ENCODE data around the gene TAS2R50.
"Not testable (repeated sequence)": the region's sequence is repeated elsewhere in the genome, so short reads cannot be mapped to it uniquely, and the experiment has no call there.

TAS2R50 gene

GRCh38 chr12:10986812-10987211 lies at the start of gene TAS2R50:
Gene TAS2R50 (minus strand): TSS chr12:10986912. CDS start chr12:10986860, 52 bp downstream.
- no peak within 1 kb of the TSS for H3K4me3 ChIP-seq (ENCODE audit: low read depth, low read length)

GRCh38 chr12:11033959-11034358 lies 47.2 kb upstream of the TAS2R50 start:
- not testable (repeated sequence) for H3K4me3 ChIP-seq (ENCODE audit: low read depth, low read length)

- no peak within 1 kb of the TSS for H3K4me3 ChIP-seq (ENCODE audit: low read depth, low read length)
These were observed 44.6 kb upstream of the TAS2R50 start, which contains the start of gene TAS2R31 for GRCh38 chr12:11031307-11031706. Gene TAS2R31 (minus strand): TSS chr12:11031407. CDS start chr12:11031335, 72 bp downstream.

- H3K4me3 ChIP-seq (ENCODE audit: low read depth, low read length), result no peak overlapping the region
These were observed 39.4 kb upstream of the TAS2R50 start for GRCh38 chr12:11026118-11026517.

- no peak overlapping the region for H3K4me3 ChIP-seq (ENCODE audit: low read depth, low read length)
These were observed 36.7 kb upstream of the TAS2R50 start for GRCh38 chr12:11023387-11023786.

- no peak within 1 kb of the TSS for H3K4me3 ChIP-seq (ENCODE audit: low read depth, low read length)
These were observed 35.8 kb upstream of the TAS2R50 start, which contains the start of gene TAS2R19 for GRCh38 chr12:11022520-11022919. Gene TAS2R19 (minus strand): TSS chr12:11022620. CDS start chr12:11022571, 49 bp downstream.

GRCh38 chr12:11016937-11017336 lies 30.2 kb upstream of the TAS2R50 start:
- no peak overlapping the region for H3K4me3 ChIP-seq (ENCODE audit: low read depth, low read length)

GRCh38 chr12:11015775-11016430 lies 29.2 kb upstream of the TAS2R50 start:
- H3K4me3 ChIP-seq (ENCODE audit: low read depth, low read length), result no peak overlapping the region

- H3K4me3 ChIP-seq (ENCODE audit: low read depth, low read length), result no peak overlapping the region
These were observed 27.5 kb upstream of the TAS2R50 start for GRCh38 chr12:11014234-11014633.

GRCh38 chr12:11007608-11008007 lies 20.9 kb upstream of the TAS2R50 start:
- no peak overlapping the region for H3K4me3 ChIP-seq (ENCODE audit: low read depth, low read length)

GRCh38 chr12:10998204-10998603 lies 11.5 kb upstream of the TAS2R50 start, which contains the start of gene TAS2R20:
Gene TAS2R20 (minus strand): TSS chr12:10998304. CDS start chr12:10997875, 429 bp downstream.
- no peak within 1 kb of the TSS for H3K4me3 ChIP-seq (ENCODE audit: low read depth, low read length)

- H3K4me3 ChIP-seq (ENCODE audit: low read depth, low read length), result no peak overlapping the region
These were observed 7.6 kb upstream of the TAS2R50 start for GRCh38 chr12:10994307-10994706.

- no peak overlapping the region for H3K4me3 ChIP-seq (ENCODE audit: low read depth, low read length)
These were observed 2.4 kb upstream of the TAS2R50 start for GRCh38 chr12:10989107-10989506.

- no peak overlapping the region for H3K4me3 ChIP-seq (ENCODE audit: low read depth, low read length)
These were observed 4.5 kb downstream of the TAS2R50 start for GRCh38 chr12:10982244-10982643.

- H3K4me3 ChIP-seq (ENCODE audit: low read depth, low read length), result no peak overlapping the region
These were observed 11.7 kb downstream of the TAS2R50 start for GRCh38 chr12:10974965-10975364.

- no peak overlapping the region for H3K4me3 ChIP-seq (ENCODE audit: low read depth, low read length)
These were observed 17.8 kb downstream of the TAS2R50 start for GRCh38 chr12:10968765-10969456.

GRCh38 chr12:10967409-10967808 lies 19.3 kb downstream of the TAS2R50 start:
- H3K4me3 ChIP-seq (ENCODE audit: low read depth, low read length), result no peak overlapping the region

- no peak overlapping the region for H3K4me3 ChIP-seq (ENCODE audit: low read depth, low read length)
These were observed 20.4 kb downstream of the TAS2R50 start for GRCh38 chr12:10966314-10966713.

- no peak overlapping the region for H3K4me3 ChIP-seq (ENCODE audit: low read depth, low read length)
These were observed 21.2 kb downstream of the TAS2R50 start for GRCh38 chr12:10965476-10965875.

GRCh38 chr12:10960211-10960610 lies 26.5 kb downstream of the TAS2R50 start:
- H3K4me3 ChIP-seq (ENCODE audit: low read depth, low read length), result no peak overlapping the region

- no peak overlapping the region for H3K4me3 ChIP-seq (ENCODE audit: low read depth, low read length)
These were observed 26.9 kb downstream of the TAS2R50 start for GRCh38 chr12:10959804-10960203.

- H3K4me3 ChIP-seq (ENCODE audit: low read depth, low read length), result no peak overlapping the region
These were observed 29.0 kb downstream of the TAS2R50 start for GRCh38 chr12:10957741-10958140.
